HK-2 (cell line): Measurements from ENCODE around the gene CDON.

ENCODE experiments used
- DNase-seq: peaks from one replicate; pipeline ENCODE4 v3.0.0-alpha.2; 2018; ENCODE audit not compliant: unreplicated experiment

Gene CDON

GRCh38 chr11:125944350-125945010, 118.2 kb downstream of the CDON start:
- no peak for DNase-seq

- DNase-seq = no peak
Measured at GRCh38 chr11:125943661-125944349, 118.9 kb downstream of the CDON start.

DNA sequence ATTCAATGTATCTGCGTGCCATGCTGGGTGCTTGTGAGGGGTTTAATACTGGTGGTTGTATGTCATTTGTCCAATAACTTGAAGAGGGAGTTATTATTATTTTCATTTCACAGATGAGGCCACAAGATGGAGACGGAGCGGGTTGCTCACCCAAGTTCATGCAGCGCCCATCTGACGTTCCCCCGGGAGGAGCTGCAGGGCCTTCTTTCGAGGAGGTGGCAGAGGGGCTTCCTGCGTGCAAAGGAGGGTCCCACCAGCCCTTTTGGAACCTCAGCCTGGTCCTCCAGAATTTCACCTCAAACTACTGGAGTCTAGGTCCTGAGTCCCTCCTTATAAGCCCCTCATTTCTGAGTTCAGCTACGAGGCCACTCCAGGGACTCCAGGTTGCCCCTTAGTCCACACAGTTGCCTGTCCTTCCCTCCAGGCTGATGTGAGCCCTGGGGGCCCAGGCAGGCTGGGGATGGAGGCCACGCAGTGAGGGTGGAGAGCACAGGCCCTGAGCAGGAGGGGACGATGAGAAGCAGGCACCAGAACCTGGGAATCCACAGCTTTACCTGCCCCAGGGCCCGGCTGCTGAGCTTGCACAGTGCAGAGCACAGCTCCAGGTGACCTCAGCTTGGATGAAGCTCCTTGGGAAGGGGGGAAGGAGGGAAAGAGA, 119.8 kb downstream of the CDON start:
- DNase-seq = no peak

GRCh38 chr11:125941619-125942611, 120.8 kb downstream of the CDON start:
- DNase-seq = peak; percentile 13

DNA sequence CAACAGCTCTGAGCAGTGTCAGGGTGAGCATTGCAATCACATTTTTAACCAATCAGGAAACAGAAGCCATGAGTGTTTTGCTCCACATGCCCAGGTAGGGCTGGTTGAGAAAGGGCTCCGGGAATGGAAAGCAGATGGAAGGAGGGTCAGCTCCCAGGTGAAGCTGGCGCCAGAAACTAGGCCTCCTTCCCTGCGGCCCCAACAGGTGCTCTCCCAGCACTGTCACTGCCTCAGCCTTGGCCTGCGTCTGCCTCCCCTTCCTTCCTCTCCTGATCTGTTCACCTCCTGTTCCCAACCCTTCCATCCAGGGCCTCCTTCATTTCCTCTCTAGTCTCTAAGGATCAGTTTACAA, 121.4 kb downstream of the CDON start:
- no peak for DNase-seq

DNA sequence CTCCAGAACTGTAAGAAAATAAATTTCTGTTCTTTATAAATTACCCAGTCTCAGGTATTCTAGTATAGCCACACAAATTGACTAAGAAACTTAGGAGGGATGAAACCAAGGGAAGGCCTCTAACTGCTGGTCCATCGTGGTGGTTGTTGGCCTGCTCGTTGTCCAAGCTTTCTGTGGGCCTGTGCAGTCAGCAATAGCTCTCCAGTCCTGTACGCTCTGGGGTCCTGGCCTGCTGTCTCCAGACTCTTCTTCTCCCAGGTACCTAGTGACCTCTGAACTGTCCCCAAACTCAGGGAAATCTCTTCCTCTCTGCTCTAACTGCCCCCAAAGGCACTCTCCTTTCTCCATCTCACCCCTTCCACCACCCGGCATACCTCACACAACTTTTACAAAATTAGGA, 122.5 kb downstream of the CDON start:
- no peak for DNase-seq

DNA sequence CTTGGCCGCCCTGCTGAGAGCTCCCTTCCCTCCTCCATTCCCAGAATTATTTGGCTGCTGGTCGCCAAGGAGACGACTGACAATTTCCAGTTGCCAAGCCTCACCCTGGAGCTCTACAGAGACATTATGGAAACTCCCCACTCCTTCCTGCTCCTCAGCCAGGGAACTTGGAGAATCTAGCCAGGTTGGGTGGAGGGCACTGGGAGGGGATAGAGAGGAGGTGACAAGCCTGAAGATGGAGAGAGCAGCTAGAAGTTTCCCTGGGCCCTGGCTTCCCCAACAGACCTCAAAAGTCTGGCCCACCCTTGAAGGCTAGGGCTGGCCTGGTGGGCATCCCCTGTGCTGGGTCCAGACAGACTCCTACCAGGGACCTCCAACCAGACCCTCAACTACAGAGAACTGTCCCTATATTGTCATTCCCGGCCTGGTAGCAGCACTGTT, 123.6 kb downstream of the CDON start:
- no peak for DNase-seq

DNA sequence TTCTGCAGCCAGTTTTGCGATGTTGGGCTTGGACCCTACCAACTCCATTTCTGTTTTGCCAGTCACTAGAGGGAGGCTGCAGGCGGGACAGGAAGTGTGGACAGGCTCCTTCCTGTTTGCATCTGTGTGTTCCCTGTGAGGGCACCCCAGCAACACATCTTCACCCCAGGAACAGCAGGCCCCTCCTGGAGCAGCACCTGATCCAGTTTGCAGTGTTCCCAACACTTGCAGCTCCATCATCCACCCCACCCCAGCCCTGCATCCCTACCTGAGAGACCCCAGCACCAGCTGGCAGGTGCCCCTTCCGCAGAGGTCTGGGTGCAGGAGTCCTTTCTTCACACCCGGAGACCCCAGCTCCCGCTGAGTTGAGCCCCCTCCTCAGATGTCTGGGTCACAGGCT, 124.2 kb downstream of the CDON start:
- DNase-seq = no peak

- no peak for DNase-seq
Measured at GRCh38 chr11:125935618-125936199, 127.0 kb downstream of the CDON start.

DNA sequence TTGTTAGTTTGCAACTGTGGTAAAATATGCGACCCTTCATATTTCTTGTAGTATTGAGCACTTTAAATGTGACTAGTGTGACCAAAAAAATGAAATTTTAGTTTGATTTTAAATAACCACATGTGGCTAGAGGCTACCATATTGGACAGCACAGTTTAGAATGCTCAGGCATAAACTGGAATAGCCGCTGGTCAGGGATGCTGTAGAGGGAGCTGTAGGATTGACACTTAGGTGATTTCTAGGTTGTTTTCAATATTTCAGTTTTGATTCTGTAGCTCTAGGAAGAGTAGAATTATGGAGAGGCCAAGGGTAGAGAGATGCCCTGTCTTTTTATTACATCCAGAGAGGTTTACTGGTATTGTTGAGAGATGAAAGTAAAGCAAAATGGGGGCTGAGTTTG, 127.6 kb downstream of the CDON start:
- DNase-seq = no peak

DNA sequence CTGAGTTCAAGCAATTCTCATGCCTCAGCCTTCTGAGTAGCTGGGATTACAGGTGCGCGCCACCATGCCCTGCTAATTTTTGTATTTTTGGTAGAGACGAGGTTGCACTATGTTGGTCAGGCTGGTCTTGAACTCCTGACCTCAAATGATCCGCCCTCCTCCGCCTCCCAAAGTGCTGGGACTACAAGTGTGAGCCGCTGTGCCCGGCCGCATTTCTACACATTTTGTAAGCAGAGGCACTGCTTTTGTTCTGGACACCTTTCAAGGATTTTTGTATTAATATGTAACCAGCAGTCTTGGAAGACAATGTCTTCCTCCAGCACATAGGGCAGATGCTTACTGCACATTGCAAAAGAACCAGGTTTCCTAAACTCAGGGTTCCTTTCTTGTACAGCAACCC, 128.2 kb downstream of the CDON start:
- no peak for DNase-seq

GRCh38 chr11:125933030-125933813, 129.4 kb downstream of the CDON start:
- DNase-seq = no peak

- DNase-seq = no peak
Measured at GRCh38 chr11:125932301-125932700, 130.4 kb downstream of the CDON start.

DNA sequence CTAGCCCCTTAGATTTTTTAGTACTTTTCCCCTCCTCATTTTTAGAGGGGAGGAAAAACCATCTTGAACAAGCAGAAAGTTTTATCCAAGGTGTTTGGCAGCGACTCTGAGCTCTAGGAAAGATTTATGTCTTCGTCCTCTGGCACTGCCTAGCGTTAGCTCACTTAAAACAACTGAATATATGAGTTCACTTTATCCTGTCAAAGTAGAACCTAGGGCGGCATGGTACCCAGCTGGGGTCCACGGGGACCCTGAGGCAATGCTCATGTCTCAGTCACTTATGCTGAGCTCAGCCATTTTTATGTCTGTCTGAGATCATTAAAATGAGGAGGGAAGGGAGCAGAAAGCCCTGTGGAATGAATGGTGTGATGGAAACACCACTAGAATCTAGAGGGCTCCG, 131.0 kb downstream of the CDON start:
- no peak for DNase-seq

GRCh38 chr11:125931116-125931515, 131.6 kb downstream of the CDON start:
- no peak for DNase-seq

- no peak for DNase-seq
Measured at GRCh38 chr11:125930076-125930450, 132.6 kb downstream of the CDON start.

GRCh38 chr11:125929445-125930075, 133.1 kb downstream of the CDON start:
- DNase-seq = no peak

GRCh38 chr11:125926682-125927081, 136.0 kb downstream of the CDON start:
- DNase-seq = no peak

DNA sequence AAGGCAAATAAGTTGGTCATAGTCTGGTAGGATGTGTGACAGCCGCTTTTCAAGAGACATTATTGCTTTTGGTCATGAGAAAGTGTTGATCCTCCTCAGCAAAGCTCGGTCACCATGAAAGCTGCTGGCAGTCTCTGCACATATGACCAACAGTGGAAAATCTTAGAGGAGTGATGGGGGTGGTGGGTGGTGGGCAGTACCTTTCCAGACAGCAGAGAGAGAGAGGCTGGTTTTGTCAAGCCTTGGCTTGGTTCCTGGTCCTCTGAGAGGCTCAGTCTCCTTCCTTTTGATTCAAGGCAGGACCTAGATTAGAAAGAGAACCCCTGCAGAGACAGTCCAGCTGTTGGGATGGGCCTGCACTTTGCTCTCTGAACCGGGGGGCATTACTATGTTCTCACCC, 136.9 kb downstream of the CDON start:
- DNase-seq = no peak

DNA sequence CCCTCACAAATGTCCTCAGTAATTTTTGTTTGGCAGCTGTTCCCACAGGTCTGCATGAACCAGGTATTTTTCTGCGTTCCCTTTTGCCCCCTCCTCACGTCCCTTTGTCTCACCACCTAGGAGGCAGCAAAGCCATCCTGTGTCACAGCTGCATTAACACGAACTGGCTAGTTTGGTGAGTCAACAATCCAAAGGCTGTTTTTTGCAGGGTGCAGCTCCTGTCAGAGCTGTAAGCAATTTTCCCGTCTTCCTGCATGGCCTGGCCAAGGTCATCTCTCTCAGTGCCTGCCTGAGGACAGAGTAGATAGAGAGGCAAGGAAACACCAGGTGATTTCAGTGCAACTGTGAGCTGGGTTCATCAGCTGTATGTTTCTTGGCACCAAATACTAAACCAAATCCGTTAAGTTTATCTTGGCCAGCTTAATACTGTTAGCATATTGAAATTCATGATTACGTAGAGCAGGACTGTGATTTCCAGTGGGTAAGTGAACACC, 137.4 kb downstream of the CDON start:
- DNase-seq = no peak
